Measurements from ENCODE around the gene GALNT7. TPM values are rescaled to one million over a fixed set of nuclear protein-coding genes. Genes with fewer than 3 reads are reported as not detected.

GALNT7 gene
- total RNA-seq, 2 donors from 2014 or later: 9.6 to 18.1 TPM

DNA sequence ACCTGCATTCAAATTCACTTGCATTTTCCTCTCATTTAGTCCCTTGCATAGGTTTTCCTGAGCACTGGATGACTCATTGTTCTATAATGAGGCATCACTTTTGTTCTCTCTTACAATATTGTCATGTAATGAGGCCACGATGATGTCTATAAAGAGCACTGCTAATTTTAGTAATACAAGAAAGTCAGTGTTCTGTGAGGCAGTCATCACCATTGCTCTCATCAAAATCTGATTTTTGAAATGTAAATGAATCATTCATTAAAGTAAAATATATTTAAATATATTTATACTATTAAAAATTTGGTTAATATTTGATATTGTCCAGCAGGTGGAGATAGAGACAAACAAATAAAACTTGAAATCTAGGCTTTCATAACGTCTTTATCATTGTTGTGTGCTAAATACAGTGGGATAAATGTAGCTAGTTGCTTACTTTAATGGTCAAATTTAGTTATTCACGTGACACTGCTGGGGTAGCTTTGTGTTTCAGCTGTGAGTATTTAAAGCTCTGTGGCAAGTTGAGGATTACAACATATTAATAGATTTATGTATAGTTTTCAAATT lies 150.1 kb downstream of the GALNT7 start:
- H3K27me3 Mint-ChIP-seq: no peaks in the 10 kb centered on the region
- peaks cover 32% of the 10 kb centered on the region for H3K36me3 Mint-ChIP-seq (ENCODE audit: low read depth)
- no peaks in the 10 kb centered on the region for H3K9me3 Mint-ChIP-seq
- H3K4me1 Mint-ChIP-seq: no peaks in the 10 kb centered on the region
- H3K4me3 Mint-ChIP-seq: no peak overlapping the region
- no peak overlapping the region for H3K27ac Mint-ChIP-seq
- ATAC-seq (replicated peaks): peak; percentile 97

DNA sequence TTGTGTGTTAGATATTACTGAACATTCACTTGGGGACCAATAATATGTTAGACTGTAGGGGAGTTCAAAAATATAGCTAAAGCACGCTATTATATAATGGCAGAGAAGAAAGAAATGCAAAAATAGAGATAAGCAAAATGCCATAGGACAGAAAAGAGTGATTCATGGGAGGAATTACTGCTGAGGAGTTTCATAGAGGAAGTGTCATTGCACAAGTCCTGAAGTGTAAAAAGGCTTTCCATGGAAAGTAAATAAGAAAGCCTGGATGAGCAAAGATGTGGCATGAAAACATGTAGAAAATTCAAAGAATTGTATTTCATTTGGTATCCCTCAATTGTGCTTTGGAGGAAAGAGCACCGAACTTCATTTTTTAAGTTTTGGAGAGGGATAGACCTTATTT lies 151.1 kb downstream of the GALNT7 start:
- H3K27ac Mint-ChIP-seq: no peak overlapping the region
- H3K36me3 Mint-ChIP-seq (ENCODE audit: low read depth): peaks cover 32% of the 10 kb centered on the region
- no peaks in the 10 kb centered on the region for H3K9me3 Mint-ChIP-seq
- ATAC-seq (replicated peaks): no peak
- H3K4me3 Mint-ChIP-seq: no peak overlapping the region
- no peaks in the 10 kb centered on the region for H3K27me3 Mint-ChIP-seq
- H3K4me1 Mint-ChIP-seq: no peaks in the 10 kb centered on the region

DNA sequence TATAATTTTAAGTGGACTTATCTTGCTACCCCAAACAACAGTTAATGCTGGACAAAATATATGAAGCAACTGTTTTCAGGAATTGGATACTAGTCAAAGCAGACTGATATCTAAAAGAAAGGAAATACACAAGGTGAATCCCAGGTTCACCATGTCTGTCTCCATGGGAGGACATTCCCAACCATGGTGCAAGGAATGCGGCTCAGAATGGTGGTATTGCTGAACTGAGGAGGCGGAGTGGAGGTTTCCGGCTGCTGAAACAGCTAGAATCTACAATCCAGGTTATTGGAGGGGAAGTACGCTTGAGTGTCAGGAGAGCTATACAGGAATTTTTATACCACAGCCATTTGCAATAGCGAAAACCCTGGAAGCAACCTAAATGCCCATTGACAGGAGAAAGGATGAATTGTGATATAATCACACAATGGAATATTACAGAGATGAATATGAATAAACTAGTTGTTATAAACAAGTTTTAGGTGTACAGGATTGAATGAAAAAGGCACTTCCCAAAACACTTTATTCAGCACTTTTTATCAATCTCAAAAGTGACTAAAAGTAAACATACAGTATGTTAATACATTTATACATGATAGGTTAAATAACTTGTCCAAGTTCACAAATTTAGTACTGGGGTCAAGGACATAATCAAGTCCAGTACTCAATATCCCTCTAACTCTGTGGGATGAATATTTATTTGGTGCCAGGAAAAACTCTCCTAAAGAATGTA lies 156.6 kb downstream of the GALNT7 start:
- ATAC-seq (replicated peaks): no peak
- no peak overlapping the region for H3K4me3 Mint-ChIP-seq

DNA sequence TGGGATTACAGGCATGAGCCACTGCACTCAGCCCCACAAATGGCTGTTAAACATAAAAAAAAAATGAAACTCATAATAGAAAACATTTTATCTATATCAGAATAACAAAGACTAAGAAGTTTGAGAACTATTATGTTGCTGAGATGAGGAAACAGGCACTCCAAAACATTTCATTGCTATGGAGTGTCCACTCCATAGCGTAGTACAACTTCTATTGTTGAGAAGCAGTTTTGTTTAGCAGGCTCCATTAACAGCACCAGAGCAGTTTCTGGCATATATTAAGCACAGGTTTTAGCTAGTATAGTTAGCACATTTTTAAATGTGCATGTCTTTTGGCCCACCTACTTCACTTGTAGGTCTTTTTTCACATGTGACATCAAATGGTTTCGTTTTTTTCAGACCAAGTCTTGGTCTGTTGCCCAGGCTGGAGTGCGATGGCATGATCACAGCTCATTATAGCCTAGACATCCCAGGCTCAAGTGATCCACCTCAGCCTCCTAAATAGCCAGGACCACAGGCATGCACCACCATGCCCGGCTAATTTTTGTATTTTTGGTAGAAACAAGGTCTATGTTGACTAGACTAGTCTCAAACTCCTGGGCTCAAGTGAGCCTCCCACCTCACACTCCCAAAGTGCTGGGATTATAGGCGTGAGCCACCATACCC lies 159.8 kb downstream of the GALNT7 start:
- H3K4me3 Mint-ChIP-seq: no peak overlapping the region
- no peaks in the 10 kb centered on the region for H3K9me3 Mint-ChIP-seq
- H3K27me3 Mint-ChIP-seq: no peaks in the 10 kb centered on the region
- H3K27ac Mint-ChIP-seq: no peak overlapping the region
- no peak for ATAC-seq (replicated peaks)
- H3K36me3 Mint-ChIP-seq (ENCODE audit: low read depth): peaks cover 76% of the 10 kb centered on the region
- H3K4me1 Mint-ChIP-seq: peaks cover 6% of the 10 kb centered on the region

More for the DNA sequence above, 156.6 kb downstream of the GALNT7 start:
- Mint-ChIP-seq H3K36me3 (ENCODE audit: low read depth) (peaks cover 68% of the 10 kb centered on the region), H3K27me3 (no peaks in the 10 kb centered on the region), H3K27ac (no peak overlapping the region), H3K4me1 (no peaks in the 10 kb centered on the region), H3K9me3 (no peaks in the 10 kb centered on the region)

DNA sequence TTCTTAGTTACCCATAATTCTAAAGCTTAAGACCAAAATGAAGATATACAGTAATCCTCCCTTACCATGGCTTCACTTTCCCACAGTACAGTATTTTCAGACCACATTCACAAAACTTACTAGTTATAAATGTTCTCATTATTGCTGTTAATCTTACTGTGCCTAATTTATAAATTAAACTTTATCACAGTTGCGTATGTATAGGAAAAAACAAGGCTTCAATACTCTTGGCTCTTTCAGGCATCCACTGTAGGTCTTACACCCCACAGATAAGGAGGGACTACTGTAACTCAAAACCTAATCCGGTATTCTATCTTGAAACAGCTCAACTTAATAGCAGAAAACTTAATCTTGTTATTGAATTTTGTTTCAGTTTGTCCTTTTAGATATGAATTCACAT lies 162.0 kb downstream of the GALNT7 start:
- H3K36me3 Mint-ChIP-seq (ENCODE audit: low read depth): peaks cover 91% of the 10 kb centered on the region
- H3K27me3 Mint-ChIP-seq: no peaks in the 10 kb centered on the region
- H3K4me1 Mint-ChIP-seq: peaks cover 6% of the 10 kb centered on the region
- H3K27ac Mint-ChIP-seq: no peak overlapping the region
- H3K4me3 Mint-ChIP-seq: peak overlapping the region; percentile 99
- H3K9me3 Mint-ChIP-seq: no peaks in the 10 kb centered on the region
- ATAC-seq (replicated peaks): no peak

DNA sequence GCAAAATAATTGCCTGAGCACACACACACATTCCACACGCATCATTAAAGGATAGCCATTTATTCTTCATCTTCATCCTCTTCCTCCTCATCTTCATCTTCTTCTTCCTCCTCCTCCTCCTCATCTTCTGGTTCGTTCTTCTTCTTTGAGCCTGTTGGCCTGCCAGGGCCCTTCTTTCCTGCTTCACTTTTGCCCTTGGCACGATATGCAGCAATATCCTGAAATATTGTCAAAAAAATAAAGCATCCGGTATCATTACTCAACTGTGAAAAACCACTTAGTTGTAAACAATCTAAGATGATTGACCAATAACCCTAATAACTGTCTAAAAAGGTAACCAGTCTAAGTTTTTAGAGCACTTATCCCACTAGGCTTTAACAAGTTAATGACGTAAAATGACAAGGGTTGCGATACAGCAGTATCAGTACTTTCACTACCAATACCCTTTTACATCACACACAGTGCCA lies 163.4 kb downstream of the GALNT7 start:
- H3K27me3 Mint-ChIP-seq: no peaks in the 10 kb centered on the region
- H3K36me3 Mint-ChIP-seq (ENCODE audit: low read depth): peaks cover 78% of the 10 kb centered on the region
- H3K9me3 Mint-ChIP-seq: no peaks in the 10 kb centered on the region
- no peak for ATAC-seq (replicated peaks)
- peak overlapping the region; percentile 99 for H3K27ac Mint-ChIP-seq
- peaks cover 6% of the 10 kb centered on the region for H3K4me1 Mint-ChIP-seq
- peak overlapping the region; percentile 99 for H3K4me3 Mint-ChIP-seq

DNA sequence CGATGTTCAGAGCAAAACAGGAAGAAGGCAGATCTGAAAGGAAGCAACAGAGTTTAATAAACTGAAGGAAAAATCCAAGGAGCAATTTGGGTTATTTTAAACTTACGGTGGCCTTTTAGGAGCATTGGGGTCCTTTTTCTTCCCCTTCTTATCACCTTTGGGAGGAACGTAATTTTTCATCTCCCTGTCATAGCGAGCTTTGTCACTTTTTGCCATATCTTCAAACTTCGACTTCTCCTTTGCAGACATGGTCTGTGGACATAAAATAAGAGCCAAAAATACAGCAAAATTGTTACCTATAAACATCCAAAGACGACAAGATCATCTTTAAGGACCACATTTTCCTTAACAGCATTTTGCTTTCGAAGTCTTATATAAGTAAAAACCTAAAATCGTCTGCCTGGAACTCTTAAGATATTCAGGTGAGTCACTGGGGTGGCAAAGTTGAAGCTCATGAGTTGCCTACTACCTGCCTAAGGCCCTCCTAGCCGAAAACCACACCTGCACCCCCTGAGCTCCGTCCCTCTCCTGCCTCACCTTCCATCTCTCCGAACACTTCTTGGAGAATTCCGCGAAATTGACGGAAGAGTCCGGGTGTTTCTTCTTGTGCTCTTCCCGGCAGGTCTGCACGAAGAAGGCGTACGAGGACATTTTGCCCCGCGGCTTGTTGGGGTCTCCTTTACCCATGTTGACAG lies 164.5 kb downstream of the GALNT7 start:
- H3K27ac Mint-ChIP-seq: peak overlapping the region; percentile 99
- H3K27me3 Mint-ChIP-seq: no peaks in the 10 kb centered on the region
- H3K9me3 Mint-ChIP-seq: no peaks in the 10 kb centered on the region
- peak overlapping the region; percentile 99 for H3K4me3 Mint-ChIP-seq
- peaks cover 6% of the 10 kb centered on the region for H3K4me1 Mint-ChIP-seq
- H3K36me3 Mint-ChIP-seq (ENCODE audit: low read depth): peaks cover 68% of the 10 kb centered on the region
- ATAC-seq (replicated peaks): no peak

DNA sequence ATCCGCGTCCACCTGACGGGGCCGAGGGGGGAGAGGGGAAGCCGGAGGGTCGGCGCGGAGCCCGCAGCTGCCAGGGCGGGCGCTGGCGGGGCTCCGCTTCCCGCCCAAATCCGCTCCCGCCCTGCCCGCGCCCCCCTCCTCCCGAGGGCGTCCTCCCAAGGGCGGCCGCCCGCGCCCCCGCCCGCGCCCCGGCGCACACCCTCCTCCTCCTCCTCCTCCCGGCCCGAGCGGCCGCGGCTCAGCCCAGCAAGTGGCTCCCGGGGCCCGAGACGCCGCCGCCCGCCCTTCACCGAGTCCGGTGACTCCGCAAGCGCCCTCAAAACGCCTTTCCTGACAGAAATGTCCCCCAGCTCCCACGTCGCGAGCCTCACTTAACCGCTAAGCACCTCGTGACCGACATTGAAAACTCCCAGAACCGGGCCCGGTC lies 165.1 kb downstream of the GALNT7 start:
- Mint-ChIP-seq H3K27me3 (no peaks in the 10 kb centered on the region), H3K9me3 (no peaks in the 10 kb centered on the region), H3K27ac (peak overlapping the region; percentile 99), H3K4me3 (peak overlapping the region; percentile 99), H3K36me3 (ENCODE audit: low read depth) (peaks cover 62% of the 10 kb centered on the region), H3K4me1 (peaks cover 6% of the 10 kb centered on the region)
- no peak for ATAC-seq (replicated peaks)

DNA sequence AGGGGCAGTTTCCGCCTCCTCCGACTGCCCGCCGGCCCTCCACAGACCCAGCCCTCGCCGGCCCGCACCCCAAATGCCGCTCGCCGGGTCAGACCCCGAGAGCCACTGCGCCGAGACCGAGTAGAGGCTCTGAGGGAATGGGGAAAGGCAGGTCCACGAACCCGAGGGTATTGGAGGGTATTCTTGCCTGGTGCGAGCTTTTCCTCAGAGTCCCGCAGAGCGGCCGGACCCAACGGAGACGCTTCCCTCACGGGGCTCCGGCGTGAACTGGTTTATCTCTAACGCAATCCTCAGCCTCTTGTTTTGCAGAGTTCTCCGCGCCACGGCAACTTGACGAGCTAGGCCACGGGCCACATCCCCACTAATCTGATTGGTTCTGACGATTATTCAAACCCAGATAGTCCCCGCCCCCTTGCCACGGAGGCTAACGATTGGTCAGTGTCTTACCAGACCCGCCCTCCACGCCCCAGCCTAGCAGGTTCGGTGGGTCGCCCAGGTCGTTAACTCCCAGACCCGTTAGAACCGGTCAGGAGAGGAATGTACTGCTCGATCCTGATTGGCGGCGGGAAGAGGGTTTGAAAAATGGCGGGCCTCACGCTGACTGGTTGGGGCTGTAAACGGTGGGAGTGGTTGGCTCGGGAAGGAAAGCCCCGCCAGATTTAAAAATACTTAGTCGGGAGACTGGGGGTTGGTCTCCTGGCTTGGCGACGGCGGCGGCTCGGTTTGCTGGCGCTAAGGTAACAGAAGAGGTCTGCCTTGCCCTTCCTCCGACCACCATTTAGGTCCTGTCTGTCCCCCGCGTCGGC lies 165.7 kb downstream of the GALNT7 start, which contains the start of gene HMGB2:
TSS of gene HMGB2 (minus strand) at position 274 of the 806 bp plus-strand sequence. CDS start 709 bp downstream, outside the sequence.
- Mint-ChIP-seq H3K27ac (peak within 1 kb of the TSS; percentile 99), H3K36me3 (ENCODE audit: low read depth) (peaks cover 56% of the 10 kb centered on the region), H3K4me3 (peak within 1 kb of the TSS; percentile 99), H3K27me3 (no peaks in the 10 kb centered on the region), H3K4me1 (peaks cover 6% of the 10 kb centered on the region), H3K9me3 (no peaks in the 10 kb centered on the region)
- peak; percentile 93 for ATAC-seq (replicated peaks)

DNA sequence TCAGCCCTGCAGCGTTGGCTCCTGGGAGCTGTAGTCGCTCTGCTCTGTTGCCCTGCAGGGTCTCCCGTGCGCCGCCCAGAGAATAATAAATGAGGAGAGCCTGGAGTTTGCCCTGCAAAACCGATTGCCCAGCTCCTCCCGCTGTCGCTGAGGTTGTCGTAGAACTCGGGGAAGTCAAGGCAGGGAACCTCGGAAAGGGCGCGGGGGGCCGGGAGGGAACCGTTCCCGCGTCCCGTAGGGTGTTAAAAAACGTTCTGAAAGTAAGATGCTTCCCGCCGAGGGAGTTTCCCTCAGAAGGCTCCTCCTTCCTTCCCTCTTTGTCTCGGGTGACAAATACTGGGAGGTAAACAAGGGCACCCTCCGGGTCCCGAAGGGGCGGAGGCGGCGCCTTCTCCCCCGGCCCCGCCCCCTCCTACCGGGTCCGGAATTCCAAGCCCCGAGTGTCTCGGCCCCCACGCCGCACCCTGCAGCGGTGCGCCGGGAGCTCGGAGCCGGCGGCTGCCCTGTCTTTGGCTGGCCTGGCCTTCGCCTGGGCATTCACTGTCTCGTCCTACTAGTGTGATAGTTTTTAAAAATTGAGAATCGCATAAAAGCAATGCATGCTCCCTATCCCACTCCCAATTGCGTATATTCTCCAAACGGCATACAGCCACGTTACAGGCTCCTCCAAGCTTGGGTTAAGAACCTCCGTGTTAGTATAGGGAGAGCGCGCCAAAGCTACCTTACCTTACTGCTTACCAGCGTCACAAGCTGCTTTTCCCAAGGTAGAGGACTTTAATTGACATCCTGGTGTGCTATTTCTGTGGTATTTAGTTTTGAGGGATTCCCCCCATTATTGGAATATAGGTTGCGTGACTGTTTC lies 166.5 kb downstream of the GALNT7 start:
- Mint-ChIP-seq H3K36me3 (ENCODE audit: low read depth) (peaks cover 47% of the 10 kb centered on the region), H3K9me3 (no peaks in the 10 kb centered on the region), H3K27me3 (no peaks in the 10 kb centered on the region), H3K4me3 (peak overlapping the region; percentile 99), H3K4me1 (peaks cover 6% of the 10 kb centered on the region), H3K27ac (peak overlapping the region; percentile 99)
- peak; percentile 49 for ATAC-seq (replicated peaks)

DNA sequence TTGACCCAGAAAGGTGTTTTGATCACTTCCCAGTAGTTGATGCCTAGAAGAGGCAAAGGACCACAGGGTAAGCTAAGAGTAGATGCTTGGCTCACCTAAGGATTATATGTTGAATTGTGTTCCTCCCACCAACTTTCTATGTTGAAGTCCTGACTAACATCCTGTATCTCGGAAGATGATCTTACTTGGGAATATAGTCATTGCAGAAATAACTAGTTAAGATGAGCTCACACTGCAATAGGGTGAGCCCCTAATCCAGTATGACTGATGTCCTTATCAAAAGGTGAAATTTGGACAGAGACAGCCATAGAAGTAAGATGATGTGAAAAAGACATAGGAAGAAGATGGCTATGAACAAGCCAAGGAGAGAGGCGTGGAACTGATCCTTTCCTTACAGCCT lies 168.9 kb downstream of the GALNT7 start:
- Mint-ChIP-seq H3K4me1 (no peaks in the 10 kb centered on the region), H3K9me3 (no peaks in the 10 kb centered on the region), H3K4me3 (no peak overlapping the region), H3K27me3 (no peaks in the 10 kb centered on the region), H3K27ac (no peak overlapping the region), H3K36me3 (ENCODE audit: low read depth) (peaks cover 24% of the 10 kb centered on the region)
- no peak for ATAC-seq (replicated peaks)

DNA sequence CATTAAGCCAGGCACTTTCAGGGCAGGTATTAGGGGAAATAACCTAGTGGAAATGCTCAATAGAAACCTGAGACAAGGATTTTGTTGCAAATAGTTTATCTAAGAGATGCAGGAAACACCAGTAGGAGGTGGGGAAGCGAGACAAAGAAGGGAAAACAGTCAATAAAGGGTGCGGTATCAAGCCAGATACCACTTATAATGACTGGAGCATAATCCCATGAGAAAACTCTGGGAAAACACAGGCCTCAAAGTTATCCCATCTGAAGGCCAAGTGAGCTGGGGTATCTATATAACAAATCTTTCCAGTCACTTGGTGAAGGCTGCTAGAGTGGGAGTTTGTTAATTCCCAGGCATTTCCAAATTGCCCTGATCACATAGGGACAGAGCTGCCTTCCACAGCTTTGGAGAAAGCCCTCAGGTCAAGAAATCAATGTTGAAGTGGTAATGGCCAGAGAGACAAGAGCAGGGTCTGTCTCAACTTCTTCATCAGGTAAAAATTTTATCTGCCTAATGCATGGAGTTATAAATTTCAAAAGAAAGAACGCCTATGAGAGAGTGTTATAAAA lies 175.3 kb downstream of the GALNT7 start:
- no peak for ATAC-seq (replicated peaks)
- no peaks in the 10 kb centered on the region for H3K36me3 Mint-ChIP-seq (ENCODE audit: low read depth)
- no peaks in the 10 kb centered on the region for H3K27me3 Mint-ChIP-seq
- H3K4me3 Mint-ChIP-seq: no peak overlapping the region
- H3K9me3 Mint-ChIP-seq: no peaks in the 10 kb centered on the region
- no peaks in the 10 kb centered on the region for H3K4me1 Mint-ChIP-seq
- no peak overlapping the region for H3K27ac Mint-ChIP-seq

DNA sequence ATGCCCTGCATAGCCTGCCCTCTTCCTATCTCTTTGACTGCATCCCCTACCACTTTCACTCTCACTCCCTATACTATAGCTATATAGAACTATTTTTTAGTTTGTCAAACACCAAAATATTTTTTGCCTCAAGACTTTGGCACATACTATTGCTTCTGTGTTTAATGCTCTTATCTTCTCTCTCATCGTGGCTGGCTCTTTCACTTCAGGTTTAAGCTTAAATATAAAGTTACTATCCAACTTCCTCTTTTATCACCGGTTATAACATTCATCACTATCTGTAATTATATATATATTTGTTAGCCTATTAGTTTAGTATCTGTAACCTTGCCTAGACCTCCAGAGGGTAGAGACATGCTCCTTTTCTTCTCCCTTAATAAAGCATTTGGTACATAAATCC lies 177.0 kb downstream of the GALNT7 start:
- no peak for ATAC-seq (replicated peaks)
- H3K4me3 Mint-ChIP-seq: no peak overlapping the region
- H3K27me3 Mint-ChIP-seq: no peaks in the 10 kb centered on the region
- no peak overlapping the region for H3K27ac Mint-ChIP-seq
- no peaks in the 10 kb centered on the region for H3K36me3 Mint-ChIP-seq (ENCODE audit: low read depth)
- no peaks in the 10 kb centered on the region for H3K4me1 Mint-ChIP-seq
- H3K9me3 Mint-ChIP-seq: no peaks in the 10 kb centered on the region
